Suppressor macrophage treated with lipopolysaccharide for 1 hour (primary cell): ENCODE results near the gene LRMDA.
"Not testable (repeated sequence)": the region's sequence is repeated elsewhere in the genome, so short reads cannot be mapped to it uniquely, and the experiment has no call there.

ENCODE experiments used
- DNase-seq, 3 donors: peaks; one replicate each; pipeline ENCODE4 v3.0.0-alpha.2; 2020 to 2022

LRMDA gene

DNA sequence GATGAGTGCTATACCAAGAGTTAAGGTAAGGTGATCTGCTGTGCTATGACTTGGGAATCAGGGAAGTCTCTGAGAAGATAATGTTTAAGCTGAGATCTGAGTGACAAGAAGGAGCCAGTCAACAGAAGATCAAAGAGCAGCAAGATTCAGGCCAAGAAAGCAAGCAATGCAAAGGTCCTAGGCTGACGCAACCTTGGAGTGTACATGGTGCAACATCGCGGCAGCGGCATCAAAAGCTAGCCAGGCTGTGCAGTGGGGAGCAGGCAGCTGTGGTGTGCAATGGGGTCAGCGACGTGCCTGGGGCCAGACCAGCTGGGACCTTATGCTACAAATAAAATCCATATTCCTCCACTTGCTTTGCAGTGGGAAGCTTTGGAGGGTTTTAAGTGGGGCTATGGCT is 324.1 kb downstream of the LRMDA start:
- no peak for DNase-seq

DNA sequence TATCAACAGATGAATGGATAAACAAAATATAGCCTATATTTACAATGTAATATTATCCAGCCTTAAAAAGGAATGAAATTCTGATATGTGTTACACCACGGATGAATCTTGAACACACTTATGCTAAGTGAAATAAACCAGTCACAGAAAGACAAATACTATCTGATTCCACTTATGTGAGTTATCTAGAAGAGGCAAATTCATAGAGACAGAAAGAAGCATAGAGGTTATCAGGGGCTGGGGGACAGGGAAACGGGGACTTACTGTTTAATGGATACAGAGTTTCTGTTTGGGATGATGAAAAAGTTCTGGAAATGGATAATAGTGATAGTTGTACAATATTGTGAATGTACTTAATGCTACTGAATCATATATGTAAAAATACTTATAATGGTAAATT is 329.9 kb downstream of the LRMDA start:
- no peak for DNase-seq

DNA sequence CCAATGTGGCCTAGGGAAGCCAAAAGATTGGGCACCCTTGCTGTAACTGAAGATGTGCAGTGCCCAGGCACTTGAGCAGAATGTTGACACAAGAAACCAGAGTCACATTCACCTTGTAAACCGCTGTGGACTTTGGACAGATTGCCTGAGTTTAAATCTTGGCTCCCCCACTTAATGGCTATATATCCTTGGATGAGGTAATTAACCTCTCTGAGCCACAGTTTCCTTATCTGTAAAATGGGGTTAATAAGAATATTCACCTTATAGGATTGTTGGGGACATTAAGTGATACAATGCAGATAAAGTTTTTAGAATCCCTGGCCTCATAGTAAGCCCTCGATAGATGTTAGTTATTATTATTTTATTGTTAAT is 331.0 kb downstream of the LRMDA start:
- no peak for DNase-seq

DNA sequence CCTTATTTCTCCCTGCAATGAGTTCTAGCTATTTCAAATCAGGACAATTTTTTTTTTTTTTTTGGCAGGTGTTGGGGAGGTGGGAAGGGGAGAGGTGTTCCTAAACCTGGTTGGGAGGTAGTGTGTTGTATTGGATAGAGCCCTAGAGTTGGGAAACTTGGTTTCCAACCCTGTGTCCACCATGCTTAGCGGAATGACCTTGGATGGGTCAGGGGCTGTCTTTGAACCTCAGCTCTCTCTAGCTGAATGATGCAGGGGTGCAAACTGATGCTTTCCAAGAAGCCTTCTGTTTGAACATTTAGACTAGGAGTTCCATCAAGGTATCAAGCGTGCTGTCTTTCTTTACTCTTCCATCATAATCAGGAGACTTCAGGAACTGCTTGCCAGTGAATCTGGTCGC is 332.2 kb downstream of the LRMDA start:
- DNase-seq, result no peak

DNA sequence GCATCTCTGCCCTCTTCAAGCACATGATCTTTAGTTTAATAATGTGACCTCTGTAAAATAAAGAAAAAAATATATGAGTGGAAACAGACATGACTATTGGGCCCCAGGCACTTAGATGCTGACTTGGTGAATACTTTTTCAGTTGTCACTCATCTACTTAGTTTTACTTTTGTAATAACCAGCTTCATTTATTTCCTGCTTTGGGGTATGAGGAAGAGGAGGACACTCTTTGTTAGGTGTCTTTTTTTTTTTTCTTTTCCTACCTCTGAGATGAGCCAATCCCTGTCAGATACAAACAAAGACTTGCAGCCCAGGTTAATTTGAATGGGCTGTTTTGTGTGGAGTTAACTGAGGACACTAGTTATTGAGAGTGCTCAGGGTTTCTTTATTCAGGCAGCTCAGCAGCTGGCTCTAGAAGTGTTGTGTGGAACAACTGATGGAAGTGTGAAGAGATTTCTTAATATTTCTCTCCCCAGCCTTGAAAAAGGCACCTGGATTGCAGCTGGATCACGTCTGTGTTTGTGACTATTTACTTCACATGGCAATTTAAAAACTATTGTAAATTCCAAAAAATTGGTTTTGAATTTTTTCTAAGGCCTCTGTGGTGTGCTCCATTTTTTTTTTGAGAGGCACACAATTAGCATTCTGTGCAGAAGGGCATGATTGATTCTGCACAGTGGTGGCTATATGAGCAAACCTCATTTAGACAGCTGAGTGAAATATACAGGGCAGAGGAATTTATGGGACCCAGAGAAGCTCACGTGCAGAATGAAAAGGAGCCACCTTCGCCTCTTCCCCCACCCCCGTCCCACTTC is 333.8 kb downstream of the LRMDA start:
- no peak for DNase-seq

DNA sequence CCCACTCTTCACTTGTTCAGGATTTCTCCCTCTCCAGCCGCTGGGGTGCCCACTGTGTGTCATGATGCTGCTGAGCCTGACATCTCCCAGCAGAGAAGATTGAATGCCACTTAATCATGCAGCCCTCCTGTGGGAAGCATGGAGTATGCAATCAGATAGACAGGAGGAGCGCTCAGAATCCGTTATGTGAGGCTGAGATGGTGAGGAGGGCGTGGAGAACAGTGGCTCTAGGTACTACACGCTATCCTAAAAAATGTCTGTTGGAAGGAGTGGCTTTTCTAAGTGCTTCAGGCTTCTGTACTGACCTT is 334.3 kb downstream of the LRMDA start:
- DNase-seq, result no peak

DNA sequence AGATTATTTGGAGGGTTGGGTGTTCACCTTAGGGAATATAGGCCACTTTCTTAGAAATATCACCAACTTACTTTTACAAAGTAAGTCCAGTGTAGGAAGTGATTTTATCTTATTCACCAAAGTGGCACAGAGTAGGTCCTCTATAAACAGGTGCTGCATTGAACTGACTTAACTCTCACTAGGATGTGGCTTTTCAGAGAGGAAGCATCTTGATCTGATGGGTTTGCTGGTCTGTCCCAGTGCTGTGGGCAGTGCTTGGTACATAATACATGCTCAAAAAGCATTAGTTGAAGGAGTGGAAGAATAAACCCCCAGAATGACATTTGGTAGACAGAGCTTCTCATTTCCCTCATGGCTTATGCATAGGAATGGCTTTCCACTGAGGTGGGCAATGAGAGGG is 334.7 kb downstream of the LRMDA start:
- no peak for DNase-seq

DNA sequence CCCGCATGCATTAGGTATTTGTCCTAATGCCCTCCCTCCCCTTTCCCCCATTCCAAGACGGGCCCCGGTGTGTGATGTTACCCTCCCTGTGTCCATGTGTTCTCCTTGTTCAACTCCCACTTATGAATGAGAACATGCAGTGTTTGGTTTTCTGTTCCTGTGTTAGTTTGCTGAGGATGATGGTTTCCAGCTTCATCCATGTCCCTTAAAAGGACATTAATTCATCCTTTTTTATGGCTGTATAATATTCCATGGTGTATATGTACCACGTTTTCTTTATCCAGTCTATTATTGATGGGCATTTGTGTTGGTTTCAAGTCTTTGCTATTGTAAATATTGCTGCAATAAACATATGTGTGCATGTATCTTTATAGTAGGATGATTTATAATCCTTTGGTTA is 335.3 kb downstream of the LRMDA start:
- not testable (repeated sequence) for DNase-seq

DNA sequence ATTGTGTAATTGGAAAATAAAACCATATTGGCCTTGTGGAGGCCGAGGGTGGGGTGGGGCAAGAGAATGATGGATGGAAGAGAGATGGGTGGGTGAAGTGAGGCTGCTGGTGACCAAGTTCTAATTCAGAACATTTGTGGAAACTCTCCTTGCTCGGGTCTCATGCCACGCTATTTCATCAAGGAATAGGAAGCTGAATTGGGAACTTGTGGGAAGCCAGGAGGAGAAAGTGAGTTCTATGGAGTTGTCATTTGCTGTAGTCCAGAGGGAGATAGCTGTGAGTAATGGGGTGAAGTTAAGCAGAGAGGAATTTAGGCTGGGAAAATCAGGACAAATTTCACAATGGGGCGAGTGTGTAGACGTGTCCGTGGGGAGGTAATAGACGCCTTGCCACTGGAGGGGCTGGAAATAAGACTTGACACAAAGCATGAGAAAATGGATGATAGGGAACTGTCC is 339.2 kb downstream of the LRMDA start:
- DNase-seq, result no peak

DNA sequence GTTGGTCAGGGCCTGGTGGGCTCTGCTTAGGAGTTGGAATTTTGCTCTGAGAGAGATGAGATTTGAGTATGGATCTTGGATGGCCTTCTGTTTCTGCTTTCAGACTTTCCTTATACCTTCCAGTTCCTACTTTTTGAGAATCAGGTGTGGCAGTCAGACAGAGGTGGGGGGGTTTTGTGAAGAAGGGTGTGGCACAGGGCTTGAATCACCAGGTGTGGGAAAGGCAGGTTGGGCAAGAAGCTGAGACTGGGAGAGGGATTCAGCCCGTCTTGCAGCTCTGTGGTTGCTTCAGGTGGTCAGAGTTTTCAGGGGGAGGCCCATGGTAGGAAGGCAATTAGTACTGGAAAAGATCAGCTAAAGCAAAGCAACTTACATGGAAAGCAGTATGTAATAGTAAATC is 340.2 kb downstream of the LRMDA start:
- no peak for DNase-seq

DNA sequence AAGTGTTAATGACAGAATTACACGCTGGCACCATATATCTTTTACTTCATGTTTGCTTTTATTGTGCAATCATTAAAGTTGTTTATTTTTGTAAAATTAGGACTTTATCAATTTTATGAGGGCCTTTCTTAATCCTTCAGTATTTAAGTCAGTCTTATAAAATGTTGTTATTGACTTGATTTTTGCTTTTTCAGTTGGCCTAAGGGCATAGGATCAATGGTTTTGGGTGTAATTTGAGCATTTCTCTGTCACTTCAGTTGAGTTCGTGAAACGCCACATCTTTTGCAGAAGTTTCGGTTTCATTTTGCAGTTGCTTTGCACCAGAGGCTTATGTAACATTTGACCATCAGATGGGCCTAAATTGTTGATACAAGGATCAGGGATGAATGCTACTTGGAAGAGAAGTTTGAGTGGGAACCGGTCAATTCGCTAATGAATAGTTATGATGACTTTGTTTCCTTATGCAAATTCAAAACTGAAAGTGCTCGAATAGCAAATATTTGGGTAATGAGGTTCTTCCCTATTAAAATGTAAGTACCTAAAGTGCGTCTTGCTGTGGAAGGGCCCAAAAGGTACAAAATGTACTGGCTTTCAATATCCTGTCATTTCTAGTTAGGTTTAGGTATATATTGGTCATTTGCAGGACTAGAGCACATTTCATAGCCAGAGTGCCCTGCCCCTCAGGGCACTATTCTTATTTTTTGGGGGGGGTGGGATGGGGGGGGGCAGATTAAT is 340.9 kb downstream of the LRMDA start:
- peak; percentile 57 to 70 (median 66) for DNase-seq

DNA sequence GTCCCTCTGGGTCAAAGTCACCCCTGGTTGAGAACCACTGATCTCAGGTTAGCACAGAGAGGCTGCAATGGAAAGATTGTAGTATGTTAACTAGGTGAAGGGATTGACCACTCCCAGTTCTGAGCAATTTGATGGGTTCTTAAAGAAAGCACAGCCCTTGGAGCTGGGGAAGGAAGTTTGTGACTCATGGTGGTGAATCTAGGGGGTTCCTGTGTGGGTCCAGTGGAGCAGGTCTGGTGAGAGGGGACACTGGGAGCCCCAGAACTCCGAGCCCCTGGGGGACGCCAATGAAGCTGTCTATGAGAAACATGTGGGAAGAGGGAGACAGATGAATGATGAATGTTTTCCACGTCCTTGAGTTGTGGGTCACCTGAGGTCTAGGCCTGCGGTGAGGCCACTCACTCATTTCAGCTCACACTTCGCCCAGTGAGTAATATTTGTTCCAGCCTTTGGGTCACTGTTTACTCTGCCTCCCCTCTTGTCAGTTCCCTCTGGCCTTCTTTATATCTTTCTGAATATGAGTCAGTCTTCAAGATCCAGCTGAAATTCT is 341.9 kb downstream of the LRMDA start:
- peak; percentile 35 to 61 (median 42) for DNase-seq

DNA sequence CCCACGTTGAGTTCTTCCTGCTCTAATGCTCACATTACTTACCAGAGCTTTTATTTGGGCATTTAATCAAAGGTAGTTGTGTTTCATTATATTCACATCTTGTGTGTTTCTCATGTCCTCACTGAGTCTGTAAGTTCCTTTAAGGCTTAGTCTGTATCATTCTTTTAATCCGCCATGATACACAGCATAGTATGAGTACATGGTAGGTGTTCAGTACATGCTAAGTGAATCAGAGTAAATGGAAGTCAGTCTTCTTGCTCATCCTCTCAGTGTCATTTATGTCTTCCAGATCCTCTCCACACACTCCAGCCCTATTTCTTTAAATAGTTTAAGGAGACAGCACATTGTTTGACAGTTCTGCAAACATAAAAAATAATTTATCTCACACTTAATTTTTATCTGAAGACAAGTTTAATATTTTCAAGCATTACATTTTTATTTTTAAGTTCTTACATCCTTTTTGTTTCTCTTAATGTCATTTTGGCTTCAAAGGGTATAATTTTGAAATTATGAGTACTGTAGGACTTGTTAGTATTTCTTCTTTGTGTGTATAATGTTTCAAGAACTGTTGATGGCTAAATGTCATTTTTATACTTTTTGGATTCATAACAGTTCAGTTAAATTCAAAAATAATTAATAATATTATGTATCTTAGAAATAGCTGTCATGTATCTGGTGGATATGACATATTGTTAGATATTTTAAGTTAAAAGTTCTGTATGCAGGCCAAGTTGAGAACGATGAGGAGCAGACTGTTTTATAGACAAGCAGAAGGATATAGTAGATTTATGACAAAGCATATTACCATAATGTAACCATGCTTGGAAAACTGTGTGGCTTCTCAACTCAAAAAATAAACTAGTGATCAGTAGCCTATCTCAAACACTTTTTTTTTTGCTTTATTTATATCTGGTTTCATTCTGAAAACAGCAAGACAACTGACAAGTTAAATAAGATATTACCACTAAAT is 342.7 kb downstream of the LRMDA start:
- no peak for DNase-seq

DNA sequence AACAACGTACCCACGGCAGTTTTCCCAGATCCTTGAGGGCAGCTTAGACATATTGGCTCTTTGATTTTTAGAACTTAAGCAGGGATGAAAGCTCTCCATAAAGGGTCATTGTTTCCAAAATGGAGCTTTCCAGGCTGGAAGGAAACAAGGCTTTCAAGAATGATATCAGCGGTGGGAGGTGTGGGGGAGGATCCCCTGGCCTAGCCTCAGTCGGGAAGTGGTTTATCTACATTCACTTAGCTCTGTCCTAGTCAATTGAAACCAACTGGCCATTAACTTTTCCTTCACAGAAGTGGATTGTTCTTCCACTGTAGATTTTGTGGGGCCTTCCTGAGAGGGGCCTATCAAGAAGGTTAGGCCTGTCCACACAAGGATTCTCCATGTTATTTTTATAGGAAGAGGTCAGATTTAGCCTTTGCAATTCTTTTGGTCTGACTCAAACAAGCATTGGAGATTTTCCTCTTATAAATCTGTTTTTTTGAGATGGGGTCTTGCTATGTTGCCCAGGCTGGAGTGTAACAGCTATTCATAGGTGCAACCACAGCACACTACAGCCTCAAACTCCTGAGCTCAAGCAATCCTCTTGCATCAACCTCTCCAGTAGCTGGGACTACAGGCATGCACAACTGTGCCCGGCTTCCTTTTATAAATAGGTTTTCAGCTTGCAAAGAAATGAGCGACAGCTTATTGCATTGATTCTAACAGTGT is 343.5 kb downstream of the LRMDA start:
- no peak for DNase-seq

DNA sequence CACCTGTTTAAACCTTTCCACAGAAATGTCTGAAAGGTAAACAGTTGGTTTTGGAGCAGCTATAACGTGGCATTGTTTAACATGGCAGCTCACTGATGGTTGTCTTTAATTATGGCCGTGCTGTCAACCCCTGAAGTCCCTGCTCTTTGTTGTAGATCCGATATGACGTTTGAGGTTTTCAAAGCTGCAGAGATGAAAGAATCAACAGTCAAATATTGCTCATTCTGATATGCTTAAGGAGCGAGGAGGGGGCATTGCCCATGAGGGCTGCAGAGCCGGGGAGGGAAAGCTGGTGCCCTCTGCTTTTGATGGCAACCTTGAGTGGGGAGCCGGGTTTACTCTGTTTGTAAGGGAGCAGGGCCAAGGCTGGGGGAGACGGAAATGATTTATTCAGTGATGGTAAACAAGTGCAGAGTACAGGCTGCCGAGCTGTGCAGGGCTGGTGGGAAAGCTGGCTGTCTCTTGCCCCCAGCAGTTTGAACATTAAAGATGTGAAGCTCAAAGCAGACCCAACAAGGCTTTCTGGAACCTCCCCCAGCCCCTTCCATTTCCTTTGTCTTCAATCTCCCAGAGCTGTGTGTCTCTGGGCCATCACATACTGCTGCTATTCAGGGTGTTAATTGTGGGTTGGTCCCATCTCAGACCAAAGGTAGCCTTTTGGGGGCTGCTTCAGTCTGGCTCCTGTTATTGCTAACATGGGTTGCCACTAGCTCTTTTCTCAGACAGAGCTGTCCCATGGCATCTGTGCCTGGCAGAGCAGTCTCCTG is 345.5 kb downstream of the LRMDA start:
- no peak for DNase-seq

DNA sequence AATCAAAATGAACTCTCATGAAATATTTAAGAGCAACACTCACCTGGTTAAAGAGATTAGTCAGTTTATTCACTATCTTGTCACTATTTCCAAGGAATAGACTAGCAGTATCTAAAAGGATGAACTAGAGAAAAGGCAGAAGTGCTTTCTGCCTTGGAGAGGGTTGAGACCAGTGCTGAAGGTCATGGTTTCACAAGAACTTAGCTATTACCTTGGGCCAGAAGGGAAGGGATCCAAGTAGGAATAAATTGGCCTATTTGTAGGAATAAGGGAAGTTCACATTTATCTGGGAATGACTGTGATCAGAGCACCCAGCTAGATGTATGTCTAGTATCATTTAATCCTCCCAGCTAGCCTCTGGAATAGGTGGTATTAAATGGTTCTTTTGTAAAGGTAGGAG is 347.2 kb downstream of the LRMDA start:
- DNase-seq, result no peak

DNA sequence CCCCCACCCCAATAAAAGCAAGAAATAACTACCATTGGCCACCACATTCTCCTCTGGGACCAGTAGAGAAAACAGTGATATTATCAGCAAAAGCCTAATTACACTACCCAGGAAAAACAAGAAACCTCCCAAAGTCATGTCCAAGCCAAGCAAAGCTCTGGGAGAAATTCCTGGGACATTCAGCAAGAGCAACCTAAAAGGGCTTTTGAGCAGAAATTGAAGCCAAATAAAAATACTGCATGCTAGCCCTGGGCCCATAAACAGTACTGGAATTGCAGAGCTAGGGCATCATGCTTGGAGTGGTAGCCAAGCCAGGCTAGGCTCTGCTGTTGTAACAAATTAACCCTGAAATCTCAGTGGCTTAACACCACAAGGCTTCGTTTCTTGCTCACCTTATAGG is 347.9 kb downstream of the LRMDA start:
- no peak for DNase-seq

DNA sequence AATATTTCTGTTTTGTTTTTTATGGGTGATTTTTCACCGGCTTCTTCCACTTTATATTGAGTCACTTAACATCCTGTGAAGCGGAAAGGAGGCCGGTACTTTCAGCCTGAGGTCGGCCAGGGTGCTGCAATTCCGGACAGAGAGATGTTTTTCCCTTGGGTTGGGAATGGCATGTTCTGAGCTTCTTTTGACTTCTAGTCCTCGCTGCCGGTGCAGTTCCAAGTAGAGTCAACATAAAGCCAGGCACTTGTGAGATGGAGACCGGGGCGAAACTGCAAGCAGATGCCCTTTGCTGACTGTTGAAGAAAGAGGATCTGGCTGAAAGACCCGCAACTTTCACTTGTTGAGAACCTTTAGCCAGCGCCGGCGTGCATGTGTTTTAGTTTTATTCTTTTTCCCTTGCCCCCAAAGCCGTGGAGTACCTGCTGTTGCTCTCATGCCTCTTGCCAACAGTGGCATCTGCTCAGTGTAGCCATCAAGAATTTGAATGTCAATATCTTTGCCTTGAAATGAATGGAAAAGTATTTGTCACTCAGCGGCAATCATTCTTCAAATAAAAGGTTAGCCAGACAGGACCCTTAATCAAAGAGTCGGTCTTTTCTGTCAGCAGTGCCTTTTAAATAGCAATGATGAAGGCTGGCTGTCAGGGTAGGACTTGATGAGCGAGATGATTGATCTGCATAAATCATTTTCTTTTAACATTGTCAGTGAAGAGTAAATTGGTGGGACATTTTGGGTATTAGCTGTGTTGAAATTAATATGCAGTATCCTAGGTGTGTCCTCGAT is 351.2 kb downstream of the LRMDA start:
- peak in 2 of 3 donors; percentile 4 to 20 for DNase-seq

DNA sequence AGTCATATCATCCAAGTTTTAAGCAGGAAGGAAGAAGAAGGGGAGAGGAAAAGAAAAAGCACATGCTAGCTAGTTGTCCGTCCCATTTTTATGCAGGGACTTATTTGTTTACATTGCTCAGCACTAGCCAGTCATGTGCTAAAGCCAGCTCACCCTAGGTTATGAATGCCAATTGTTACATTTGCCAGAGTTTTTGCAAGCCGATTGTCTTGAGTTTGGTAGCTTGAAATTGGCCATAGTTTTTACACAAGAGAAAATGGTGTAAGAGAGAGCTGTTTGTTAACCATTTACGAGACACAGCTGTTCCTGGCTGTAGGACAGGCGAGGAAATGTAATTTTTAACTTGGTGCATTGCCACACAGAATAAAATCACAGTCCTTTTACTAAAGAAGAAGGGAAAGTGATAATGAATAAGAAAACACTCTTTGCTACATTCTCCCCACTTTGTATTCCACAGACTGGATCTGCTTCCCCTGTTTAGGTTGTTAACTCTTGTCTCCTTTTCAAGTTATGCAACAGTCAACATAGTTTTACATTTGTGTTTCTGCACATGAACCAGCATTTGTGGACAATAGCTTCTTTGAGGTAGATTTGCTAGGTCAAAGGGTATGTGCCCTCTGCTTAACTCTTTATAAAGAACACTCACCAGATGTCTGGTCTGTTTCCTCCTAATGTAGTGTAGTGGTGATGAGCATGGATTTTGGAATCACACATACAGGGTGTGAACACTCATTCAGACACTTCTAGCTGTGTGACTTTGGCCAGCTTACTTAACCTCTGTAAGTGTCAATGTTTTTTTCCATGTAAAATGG is 357.2 kb downstream of the LRMDA start:
- DNase-seq, result no peak

DNA sequence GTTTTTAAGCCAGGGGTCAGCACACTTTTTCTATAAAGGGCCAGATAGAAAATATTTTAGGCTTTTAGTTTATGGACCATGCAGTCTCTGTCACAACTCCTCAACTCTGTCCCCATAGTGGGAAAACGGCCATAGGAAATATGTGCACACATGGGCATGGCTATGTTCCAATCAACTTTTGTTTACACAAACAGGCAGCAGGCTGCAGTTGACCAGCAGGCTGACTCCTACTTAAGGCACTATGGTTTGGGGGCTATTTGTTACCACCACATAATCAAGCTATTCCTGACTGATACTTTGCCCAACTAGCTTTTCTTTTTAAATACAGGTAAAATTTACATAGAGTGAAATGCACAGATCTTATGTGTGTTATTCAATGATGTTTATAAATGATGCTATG is 362.4 kb downstream of the LRMDA start:
- no peak for DNase-seq
